22Rv1 (cell line): ENCODE measurements around the gene SLC25A42.

ENCODE experiments used
- H3K27ac ChIP-seq: fragments of 450-650 bp; 2 replicates; pipeline ENCODE4 v1.5.1; 2017
- ZFX ChIP-seq: fragments of 450-650 bp; IDR thresholded peaks from 2 replicates; pipeline ENCODE4 v1.6.1; 2017; ENCODE audit warnings: antibody characterized with exemption, borderline replicate concordance
- TF ChIP-seq, protein P1 (sequence below): fragments of 450-650 bp; IDR thresholded peaks from 2 replicates; pipeline ENCODE4 v1.5.1; 2017; ENCODE audit warnings: mild to moderate bottlenecking

Gene SLC25A42

GRCh38 chr19:19031891-19032290 is 31.9 kb upstream of the SLC25A42 start:
- peak overlapping the region; percentile 94; the same call in 1 of the 2 replicates for H3K27ac ChIP-seq
- TF ChIP-seq ZFX = no peak
- TF ChIP-seq, protein P1, sequence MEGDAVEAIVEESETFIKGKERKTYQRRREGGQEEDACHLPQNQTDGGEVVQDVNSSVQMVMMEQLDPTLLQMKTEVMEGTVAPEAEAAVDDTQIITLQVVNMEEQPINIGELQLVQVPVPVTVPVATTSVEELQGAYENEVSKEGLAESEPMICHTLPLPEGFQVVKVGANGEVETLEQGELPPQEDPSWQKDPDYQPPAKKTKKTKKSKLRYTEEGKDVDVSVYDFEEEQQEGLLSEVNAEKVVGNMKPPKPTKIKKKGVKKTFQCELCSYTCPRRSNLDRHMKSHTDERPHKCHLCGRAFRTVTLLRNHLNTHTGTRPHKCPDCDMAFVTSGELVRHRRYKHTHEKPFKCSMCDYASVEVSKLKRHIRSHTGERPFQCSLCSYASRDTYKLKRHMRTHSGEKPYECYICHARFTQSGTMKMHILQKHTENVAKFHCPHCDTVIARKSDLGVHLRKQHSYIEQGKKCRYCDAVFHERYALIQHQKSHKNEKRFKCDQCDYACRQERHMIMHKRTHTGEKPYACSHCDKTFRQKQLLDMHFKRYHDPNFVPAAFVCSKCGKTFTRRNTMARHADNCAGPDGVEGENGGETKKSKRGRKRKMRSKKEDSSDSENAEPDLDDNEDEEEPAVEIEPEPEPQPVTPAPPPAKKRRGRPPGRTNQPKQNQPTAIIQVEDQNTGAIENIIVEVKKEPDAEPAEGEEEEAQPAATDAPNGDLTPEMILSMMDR = no peak

GRCh38 chr19:19032420-19033175 is 31.2 kb upstream of the SLC25A42 start:
- TF ChIP-seq, protein P1 = no peak
- no peak for TF ChIP-seq ZFX
- H3K27ac ChIP-seq = peak overlapping the region; percentile 94

DNA sequence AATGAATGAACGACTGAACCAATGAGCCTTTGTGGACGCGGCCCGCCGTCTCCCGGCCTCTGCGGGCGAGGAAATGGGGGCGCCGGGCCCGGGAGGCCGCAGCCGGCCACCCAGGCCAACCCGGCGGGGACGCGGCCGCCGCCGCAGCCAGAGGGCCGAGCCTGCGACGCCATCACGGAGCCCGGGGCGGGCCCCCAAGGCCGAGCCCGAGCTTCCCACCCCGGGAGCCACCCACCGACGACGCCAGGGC is 30.7 kb upstream of the SLC25A42 start:
- TF ChIP-seq, protein P1 = no peak
- TF ChIP-seq ZFX = no peak
- H3K27ac ChIP-seq = peak overlapping the region; percentile 94

DNA sequence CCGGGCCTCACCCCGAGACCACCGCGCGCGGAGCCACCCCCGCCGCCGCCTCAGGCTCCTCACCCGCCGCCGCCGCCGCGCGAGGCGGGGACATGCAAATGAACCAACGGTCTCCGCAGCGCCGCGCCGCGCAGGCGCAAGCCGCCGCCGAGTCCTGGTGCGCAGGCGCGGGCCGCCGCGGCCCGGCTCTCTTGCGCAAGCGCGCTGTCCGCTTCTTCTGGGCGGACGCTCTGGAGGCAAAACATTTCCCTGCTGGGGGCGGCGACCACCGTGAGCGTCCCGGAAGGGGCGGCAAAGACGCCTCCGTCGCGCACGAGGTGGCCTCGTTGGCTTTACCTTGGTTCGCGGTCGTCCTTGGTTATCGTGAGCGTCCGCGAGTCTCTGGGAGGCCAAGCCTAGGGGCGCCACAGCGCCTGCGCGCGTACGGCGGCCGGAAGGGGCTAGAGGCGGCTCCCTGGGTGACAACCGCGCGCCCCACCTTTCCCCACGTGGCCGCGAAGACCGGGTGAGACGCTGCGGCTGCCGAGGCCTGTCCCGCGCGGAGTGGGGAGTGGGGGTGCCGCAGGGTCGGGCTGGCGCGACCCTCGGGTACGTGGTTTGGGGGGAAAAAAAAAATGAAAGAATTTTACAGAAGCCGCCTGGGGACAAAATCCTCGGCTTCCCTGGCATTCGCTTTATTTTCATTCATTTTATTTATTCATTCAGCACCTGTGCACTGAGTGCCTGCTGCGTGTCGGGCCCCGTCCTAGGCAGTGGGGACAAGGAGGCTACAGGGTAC is 30.2 kb upstream of the SLC25A42 start, which contains the start of the genes ARMC6 and SUGP2:
TSS of gene ARMC6 (plus strand) at position 178 of the 778 bp plus-strand sequence. CDS start 607 bp downstream, outside the sequence.
TSS of gene SUGP2 (minus strand) at position 92 of the 778 bp plus-strand sequence. CDS start 2,446 bp downstream, outside the sequence.
- peak within 1 kb of the TSS; percentile 94 for H3K27ac ChIP-seq
- TF ChIP-seq ZFX = no peak
- TF ChIP-seq, protein P1 = no peak

- peak overlapping the region; percentile 94 for H3K27ac ChIP-seq
- TF ChIP-seq, protein P1 = no peak
- TF ChIP-seq ZFX = no peak
These were observed 29.6 kb upstream of the SLC25A42 start for GRCh38 chr19:19034204-19034624.

DNA sequence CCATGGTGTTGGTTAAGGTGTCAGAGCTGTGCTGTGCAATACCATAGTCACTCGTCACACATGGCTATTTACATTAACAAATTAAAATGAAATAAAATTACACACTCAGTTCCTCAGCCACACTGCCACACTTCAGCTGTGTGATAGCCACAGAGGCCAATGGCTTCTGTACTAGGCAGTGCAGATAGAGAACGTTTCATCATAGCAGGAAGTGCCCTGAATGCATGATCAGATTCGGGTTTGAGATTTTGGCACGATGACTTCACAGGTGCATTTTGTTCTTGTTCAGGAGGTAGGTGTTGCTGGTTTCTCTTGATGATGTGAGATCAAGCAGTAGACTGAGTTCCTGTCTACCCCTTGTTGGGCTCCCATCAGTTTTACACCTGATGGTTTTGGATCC is 23.9 kb upstream of the SLC25A42 start:
- TF ChIP-seq, protein P1 = no peak
- TF ChIP-seq ZFX = no peak
- peak overlapping the region; percentile 47 for H3K27ac ChIP-seq

DNA sequence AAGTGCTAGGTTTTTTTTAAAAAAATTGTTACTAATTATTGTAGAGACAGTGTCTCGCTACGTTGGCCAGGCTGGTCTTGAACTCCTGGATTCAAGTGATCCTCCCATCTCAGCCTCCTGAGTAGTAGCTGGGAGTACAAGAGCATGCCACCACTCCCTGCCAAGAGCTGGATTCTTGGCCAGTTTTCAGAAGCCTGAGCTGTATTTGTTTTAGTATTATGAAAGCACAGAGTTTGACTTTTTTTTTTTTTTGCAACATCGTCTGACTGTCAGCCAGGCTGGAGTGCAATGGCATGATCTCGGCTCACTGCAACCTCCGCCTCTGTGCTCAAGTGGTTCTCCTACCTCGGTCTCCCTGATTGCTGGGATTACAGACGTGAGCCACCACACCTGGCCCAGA is 23.4 kb upstream of the SLC25A42 start:
- H3K27ac ChIP-seq = peak overlapping the region; percentile 47
- TF ChIP-seq, protein P1 = no peak
- TF ChIP-seq ZFX = no peak
